Measurements from ENCODE around the gene MEIKIN. TPM values are rescaled to one million over a fixed set of nuclear protein-coding genes. Genes with fewer than 3 reads are reported as not detected.
"Not testable (repeated sequence)": the region's sequence is repeated elsewhere in the genome, so short reads cannot be mapped to it uniquely, and the experiment has no call there.

MEIKIN gene
- polyA plus RNA-seq, 1 donor from 2014 or later: not detected

DNA sequence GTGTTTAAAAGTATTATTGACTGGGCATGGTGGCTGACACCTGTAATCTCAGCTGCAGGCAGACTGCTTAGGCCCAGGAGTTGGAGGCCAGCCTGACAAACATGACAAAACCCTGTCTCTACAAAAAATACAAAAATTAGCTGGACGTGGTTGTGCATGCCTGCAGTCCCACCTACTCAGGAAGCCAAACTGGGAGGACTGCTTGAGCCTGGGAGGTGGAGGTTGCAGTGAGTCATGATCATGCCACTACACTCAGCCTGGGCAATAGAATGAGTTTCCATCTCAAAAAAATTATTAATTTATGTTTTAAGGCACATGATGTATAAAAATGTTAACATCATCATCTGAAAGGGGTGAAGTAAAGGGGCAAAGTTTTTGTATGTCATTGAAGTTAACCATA is 98.9 kb downstream of the MEIKIN start:
- Histone ChIP-seq H3K4me2 (ENCODE audit: low read length) (no peak overlapping the region), H3K4me3 (ENCODE audit: low read length) (no peak overlapping the region), H2AFZ (ENCODE audit: low read depth, low read length) (no peak overlapping the region), H3K27me3 (ENCODE audit: insufficient read depth, low read depth, low read length) (no peaks in the 10 kb centered on the region), H3K9me3 (ENCODE audit: low read length) (no peaks in the 10 kb centered on the region), H3K27ac (ENCODE audit: low read length) (no peak overlapping the region), H3K36me3 (ENCODE audit: insufficient read depth, low read length) (no peaks in the 10 kb centered on the region), H3K9me2 (ENCODE audit: insufficient read depth, low read length) (no peaks in the 10 kb centered on the region), H4K20me1 (ENCODE audit: insufficient read depth) (no peaks in the 10 kb centered on the region), H3K9ac (ENCODE audit: low read length) (no peak overlapping the region), H3K79me2 (replicated peaks; ENCODE audit: insufficient read depth, low read length) (no peaks in the 10 kb centered on the region), H3F3A (ENCODE audit: insufficient read depth, low read length, poor library complexity, severe bottlenecking) (no peaks in the 10 kb centered on the region)
- TF ChIP-seq, protein P1, sequence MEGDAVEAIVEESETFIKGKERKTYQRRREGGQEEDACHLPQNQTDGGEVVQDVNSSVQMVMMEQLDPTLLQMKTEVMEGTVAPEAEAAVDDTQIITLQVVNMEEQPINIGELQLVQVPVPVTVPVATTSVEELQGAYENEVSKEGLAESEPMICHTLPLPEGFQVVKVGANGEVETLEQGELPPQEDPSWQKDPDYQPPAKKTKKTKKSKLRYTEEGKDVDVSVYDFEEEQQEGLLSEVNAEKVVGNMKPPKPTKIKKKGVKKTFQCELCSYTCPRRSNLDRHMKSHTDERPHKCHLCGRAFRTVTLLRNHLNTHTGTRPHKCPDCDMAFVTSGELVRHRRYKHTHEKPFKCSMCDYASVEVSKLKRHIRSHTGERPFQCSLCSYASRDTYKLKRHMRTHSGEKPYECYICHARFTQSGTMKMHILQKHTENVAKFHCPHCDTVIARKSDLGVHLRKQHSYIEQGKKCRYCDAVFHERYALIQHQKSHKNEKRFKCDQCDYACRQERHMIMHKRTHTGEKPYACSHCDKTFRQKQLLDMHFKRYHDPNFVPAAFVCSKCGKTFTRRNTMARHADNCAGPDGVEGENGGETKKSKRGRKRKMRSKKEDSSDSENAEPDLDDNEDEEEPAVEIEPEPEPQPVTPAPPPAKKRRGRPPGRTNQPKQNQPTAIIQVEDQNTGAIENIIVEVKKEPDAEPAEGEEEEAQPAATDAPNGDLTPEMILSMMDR (IDR thresholded peaks at IDR 0.05; ENCODE audit: poor library complexity, severe bottlenecking): no peak
- no peak for TF ChIP-seq EP300 (conservative IDR thresholded peaks at IDR 0.05; ENCODE audit: poor library complexity, severe bottlenecking)
- TF ChIP-seq, protein P2, sequence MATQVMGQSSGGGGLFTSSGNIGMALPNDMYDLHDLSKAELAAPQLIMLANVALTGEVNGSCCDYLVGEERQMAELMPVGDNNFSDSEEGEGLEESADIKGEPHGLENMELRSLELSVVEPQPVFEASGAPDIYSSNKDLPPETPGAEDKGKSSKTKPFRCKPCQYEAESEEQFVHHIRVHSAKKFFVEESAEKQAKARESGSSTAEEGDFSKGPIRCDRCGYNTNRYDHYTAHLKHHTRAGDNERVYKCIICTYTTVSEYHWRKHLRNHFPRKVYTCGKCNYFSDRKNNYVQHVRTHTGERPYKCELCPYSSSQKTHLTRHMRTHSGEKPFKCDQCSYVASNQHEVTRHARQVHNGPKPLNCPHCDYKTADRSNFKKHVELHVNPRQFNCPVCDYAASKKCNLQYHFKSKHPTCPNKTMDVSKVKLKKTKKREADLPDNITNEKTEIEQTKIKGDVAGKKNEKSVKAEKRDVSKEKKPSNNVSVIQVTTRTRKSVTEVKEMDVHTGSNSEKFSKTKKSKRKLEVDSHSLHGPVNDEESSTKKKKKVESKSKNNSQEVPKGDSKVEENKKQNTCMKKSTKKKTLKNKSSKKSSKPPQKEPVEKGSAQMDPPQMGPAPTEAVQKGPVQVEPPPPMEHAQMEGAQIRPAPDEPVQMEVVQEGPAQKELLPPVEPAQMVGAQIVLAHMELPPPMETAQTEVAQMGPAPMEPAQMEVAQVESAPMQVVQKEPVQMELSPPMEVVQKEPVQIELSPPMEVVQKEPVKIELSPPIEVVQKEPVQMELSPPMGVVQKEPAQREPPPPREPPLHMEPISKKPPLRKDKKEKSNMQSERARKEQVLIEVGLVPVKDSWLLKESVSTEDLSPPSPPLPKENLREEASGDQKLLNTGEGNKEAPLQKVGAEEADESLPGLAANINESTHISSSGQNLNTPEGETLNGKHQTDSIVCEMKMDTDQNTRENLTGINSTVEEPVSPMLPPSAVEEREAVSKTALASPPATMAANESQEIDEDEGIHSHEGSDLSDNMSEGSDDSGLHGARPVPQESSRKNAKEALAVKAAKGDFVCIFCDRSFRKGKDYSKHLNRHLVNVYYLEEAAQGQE (IDR thresholded peaks at IDR 0.05; ENCODE audit: borderline replicate concordance): no peak
- TF ChIP-seq MXI1 (conservative IDR thresholded peaks at IDR 0.05; ENCODE audit: poor library complexity, severe bottlenecking): no peak
- TF ChIP-seq EZH2 (IDR thresholded peaks at IDR 0.05; ENCODE audit: borderline replicate concordance, insufficient read depth, low read length, poor library complexity, severe bottlenecking): no peak
- no peak for TF ChIP-seq RAD21 (conservative IDR thresholded peaks at IDR 0.05)
- TF ChIP-seq SMC3 (conservative IDR thresholded peaks at IDR 0.05; ENCODE audit: poor library complexity): no peak
- TF ChIP-seq POLR2AphosphoS5 (IDR thresholded peaks at IDR 0.05): no peak
- no peak for TF ChIP-seq TAF1 (IDR thresholded peaks at IDR 0.05; ENCODE audit: low read depth)

DNA sequence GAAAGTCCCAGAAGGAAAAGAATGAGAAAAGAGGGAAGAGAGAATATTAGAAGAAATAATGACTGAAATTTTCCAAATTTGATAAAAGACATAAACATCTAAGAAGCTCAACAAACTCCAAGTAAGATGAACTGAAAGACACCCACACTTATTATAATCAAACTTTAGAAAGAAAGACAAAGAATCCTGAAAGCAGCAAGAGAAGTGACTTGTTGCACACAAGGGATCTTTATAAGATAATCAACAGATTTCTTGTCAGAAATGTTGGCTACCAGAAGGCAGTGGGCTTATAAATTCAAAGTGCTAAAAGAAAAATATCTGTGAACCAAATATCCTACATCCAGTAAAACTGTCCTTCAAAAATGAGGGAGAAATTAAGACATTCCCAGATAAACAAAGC is 99.6 kb downstream of the MEIKIN start:
- no peaks in the 10 kb centered on the region for H3K9me3 ChIP-seq (ENCODE audit: low read length)
- TF ChIP-seq TAF1 (IDR thresholded peaks at IDR 0.05; ENCODE audit: low read depth) (no peak), RAD21 (conservative IDR thresholded peaks at IDR 0.05) (no peak), EZH2 (IDR thresholded peaks at IDR 0.05; ENCODE audit: borderline replicate concordance, insufficient read depth, low read length, poor library complexity, severe bottlenecking) (no peak), EP300 (conservative IDR thresholded peaks at IDR 0.05; ENCODE audit: poor library complexity, severe bottlenecking) (no peak), SMC3 (conservative IDR thresholded peaks at IDR 0.05; ENCODE audit: poor library complexity) (no peak), MXI1 (conservative IDR thresholded peaks at IDR 0.05; ENCODE audit: poor library complexity, severe bottlenecking) (no peak), POLR2AphosphoS5 (IDR thresholded peaks at IDR 0.05) (no peak)
- TF ChIP-seq, protein P2 (IDR thresholded peaks at IDR 0.05; ENCODE audit: borderline replicate concordance): no peak
- TF ChIP-seq, protein P1 (IDR thresholded peaks at IDR 0.05; ENCODE audit: poor library complexity, severe bottlenecking): no peak

DNA sequence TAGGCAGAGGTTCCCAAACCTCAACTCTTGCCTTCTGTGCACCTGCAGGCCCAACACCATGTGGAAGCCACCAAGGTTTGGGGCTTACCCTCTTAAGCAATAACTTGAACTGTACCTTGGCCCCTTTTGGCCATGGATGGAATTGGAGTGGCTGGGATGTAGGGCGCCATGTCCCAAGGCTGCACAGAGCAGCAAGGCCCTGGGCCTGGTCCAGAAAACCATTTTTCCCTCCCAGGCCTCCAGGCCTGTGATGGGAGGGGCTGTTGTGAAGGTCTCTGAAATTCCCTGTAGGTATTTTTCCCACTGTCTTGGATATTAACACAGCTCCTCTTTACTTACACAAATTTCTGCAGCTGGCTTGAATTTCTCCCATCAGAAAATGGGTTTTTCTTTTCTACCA is 102.5 kb downstream of the MEIKIN start:
- not testable (repeated sequence) for H4K20me1 ChIP-seq (ENCODE audit: insufficient read depth); H3K36me3 ChIP-seq (ENCODE audit: insufficient read depth, low read length); H3K4me3 ChIP-seq (ENCODE audit: low read length); H2AFZ ChIP-seq (ENCODE audit: low read depth, low read length); H3K9ac ChIP-seq (ENCODE audit: low read length); H3F3A ChIP-seq (ENCODE audit: insufficient read depth, low read length, poor library complexity, severe bottlenecking); H3K9me3 ChIP-seq (ENCODE audit: low read length); H3K79me2 ChIP-seq (replicated peaks; ENCODE audit: insufficient read depth, low read length); H3K4me2 ChIP-seq (ENCODE audit: low read length); H3K9me2 ChIP-seq (ENCODE audit: insufficient read depth, low read length); H3K27ac ChIP-seq (ENCODE audit: low read length); H3K27me3 ChIP-seq (ENCODE audit: insufficient read depth, low read depth, low read length)

More for the DNA sequence above, 99.6 kb downstream of the MEIKIN start:
- no peaks in the 10 kb centered on the region for H3K9me2 ChIP-seq (ENCODE audit: insufficient read depth, low read length)
- H3K27ac ChIP-seq (ENCODE audit: low read length): no peak overlapping the region
- no peaks in the 10 kb centered on the region for H3K27me3 ChIP-seq (ENCODE audit: insufficient read depth, low read depth, low read length)
- H3K4me2 ChIP-seq (ENCODE audit: low read length): no peak overlapping the region
- H2AFZ ChIP-seq (ENCODE audit: low read depth, low read length): no peak overlapping the region
- no peaks in the 10 kb centered on the region for H3K79me2 ChIP-seq (replicated peaks; ENCODE audit: insufficient read depth, low read length)
- no peaks in the 10 kb centered on the region for H3K36me3 ChIP-seq (ENCODE audit: insufficient read depth, low read length)
- no peaks in the 10 kb centered on the region for H4K20me1 ChIP-seq (ENCODE audit: insufficient read depth)
- H3F3A ChIP-seq (ENCODE audit: insufficient read depth, low read length, poor library complexity, severe bottlenecking): no peaks in the 10 kb centered on the region
- H3K9ac ChIP-seq (ENCODE audit: low read length): no peak overlapping the region
- H3K4me3 ChIP-seq (ENCODE audit: low read length): no peak overlapping the region

All from neural cell (in vitro differentiated cells).